Spleen (tissue), 7 donors: ENCODE data around the gene NHLRC3.

Experiments
- CTCF ChIP-seq, 11 experiments: fragments of 200-600 bp in 7 of 11; fragments of 450-650 bp in 4 of 11; sonication (generic) in 4 of 11; IDR thresholded peaks in 8 of 11; conservative IDR thresholded peaks in 3 of 11; 1 replicate in 7 of 11; 2 replicates in 4 of 11; pipeline versions ENCODE4 v1.4.0 to v1.8.0; 2016 to 2021; ENCODE audit warnings: antibody characterized with exemption in 11 of 11, inconsistent platforms in 4 of 11, mild to moderate bottlenecking in 1 of 11
- POLR2A ChIP-seq, 3 donors: fragments of 450-650 bp; IDR thresholded peaks; one replicate each; pipeline ENCODE4 v1.5.1; 2017; ENCODE audit warnings: antibody characterized with exemption in 3 of 3, mild to moderate bottlenecking in 1 of 3
- POLR2AphosphoS5 ChIP-seq, 3 donors: sonication (generic); formaldehyde crosslinking; IDR thresholded peaks; one replicate each; pipeline ENCODE4 v1.5.1; 2017; ENCODE audit warnings: antibody characterized with exemption in 3 of 3
- donor health status: DM: no; HTN: no; CAD: no; lungs with moderate emphysema.
- donor health status: DM: no; HTN: no; CAD: no.
- donor health status: DM: no; HTN: no; CAD: no.

DNA sequence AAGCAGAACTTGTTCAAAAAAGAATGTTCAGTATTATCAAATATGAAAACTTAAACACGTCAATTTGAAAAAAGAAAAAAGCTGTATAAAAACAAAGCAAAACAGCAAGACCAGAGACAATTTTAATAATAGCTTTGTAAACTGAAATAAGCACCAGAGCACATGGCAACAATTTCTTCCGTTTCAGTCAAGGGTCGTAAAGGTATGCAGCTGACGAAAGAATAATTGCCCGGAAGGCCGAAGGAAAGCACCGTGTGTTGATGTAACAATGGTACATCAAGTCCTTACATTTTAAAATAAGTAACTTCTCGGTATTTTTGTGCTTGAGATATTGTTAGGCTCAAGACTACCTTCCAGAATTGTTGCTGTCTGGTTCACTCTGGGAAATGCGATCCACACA is 2.0 kb upstream of the NHLRC3 start:
- no peak for TF ChIP-seq CTCF (IDR thresholded peaks at IDR 0.05 in 8 of 11, conservative IDR thresholded peaks at IDR 0.05 in 3 of 11)
- no peak for TF ChIP-seq POLR2AphosphoS5 (IDR thresholded peaks at IDR 0.05)
- TF ChIP-seq POLR2A (IDR thresholded peaks at IDR 0.05), result no peak
